ENCODE data around the gene ABCG1.

The ABCG1 gene

DNA sequence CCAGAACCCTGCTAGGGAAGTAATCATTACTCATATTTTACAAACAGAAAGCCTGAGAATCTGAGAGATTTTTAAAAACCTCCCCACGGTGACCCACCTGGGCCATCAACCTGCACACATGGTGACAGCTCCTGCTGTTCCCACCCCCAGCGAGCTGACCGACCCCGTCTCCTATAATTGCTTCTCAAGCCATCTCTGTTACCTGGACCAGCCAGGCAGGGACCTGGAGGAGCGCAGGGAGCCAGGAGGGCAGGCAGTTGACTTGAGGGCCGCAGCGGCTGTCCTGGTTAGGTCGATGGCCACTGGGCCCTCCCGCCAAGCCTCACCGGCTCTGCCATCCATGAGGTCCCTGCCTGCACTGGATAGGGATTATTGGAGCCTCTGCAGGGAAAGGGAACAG, 124.2 kb downstream of the ABCG1 start:
- no peak for DNase-seq (ENCODE audit: insufficient read length, low spot score)
- no peak for FAIRE-seq
- TF ChIP-seq POLR2A (IDR thresholded peaks at IDR 0.05; ENCODE audit: low read depth, low read length), result no peak

DNA sequence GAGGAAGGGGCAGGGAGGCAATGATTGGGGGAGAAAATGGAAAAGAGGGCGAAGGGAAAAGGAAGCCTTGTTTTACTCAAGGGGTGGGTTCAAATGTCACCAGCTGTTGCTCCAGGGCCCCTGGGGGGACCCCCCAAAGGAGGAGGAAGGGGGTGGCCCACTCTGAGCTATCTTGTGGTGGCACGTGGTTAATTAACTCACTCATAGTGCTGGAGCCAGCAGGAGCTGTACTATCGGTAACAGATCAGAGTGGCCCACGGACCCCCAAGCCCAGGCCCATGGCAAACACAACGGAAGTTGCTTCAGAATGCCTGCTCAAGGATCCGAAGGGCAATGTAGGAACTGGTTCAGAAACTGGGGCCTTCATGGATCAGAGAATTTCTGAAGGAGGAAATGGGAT, 124.6 kb downstream of the ABCG1 start:
- DNase-seq (ENCODE audit: insufficient read length, low spot score) (no peak), FAIRE-seq (no peak)
- TF ChIP-seq POLR2A (IDR thresholded peaks at IDR 0.05; ENCODE audit: low read depth, low read length), result no peak

DNA sequence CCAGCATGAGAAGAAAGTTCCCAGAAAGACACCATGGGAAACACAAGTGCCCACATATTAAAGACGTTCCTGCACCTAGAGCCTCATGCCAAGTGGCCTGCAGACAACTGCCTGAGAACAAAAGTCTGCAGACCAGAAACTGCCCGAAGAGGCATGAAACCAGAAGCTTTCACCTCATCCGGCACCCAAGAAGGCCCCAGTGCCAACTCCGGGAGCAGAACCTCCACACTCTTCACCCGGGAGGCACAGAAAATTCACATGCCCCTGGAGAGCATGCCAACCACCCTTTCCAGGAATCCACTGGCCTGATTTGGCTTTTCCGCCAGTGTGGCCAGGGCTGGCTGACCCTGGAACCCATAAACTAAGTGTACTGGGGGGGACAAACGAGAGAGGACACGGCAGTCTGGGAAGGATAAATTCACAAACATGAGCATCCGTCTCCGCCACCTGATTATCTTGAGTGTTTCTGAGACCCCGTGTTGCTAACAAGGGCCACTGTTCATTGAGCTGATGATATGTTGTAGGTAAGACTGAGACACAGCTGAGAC, 125.1 kb downstream of the ABCG1 start:
- DNase-seq (ENCODE audit: insufficient read length, low spot score), result no peak
- no peak for TF ChIP-seq POLR2A (IDR thresholded peaks at IDR 0.05; ENCODE audit: low read depth, low read length)
- FAIRE-seq, result no peak

DNA sequence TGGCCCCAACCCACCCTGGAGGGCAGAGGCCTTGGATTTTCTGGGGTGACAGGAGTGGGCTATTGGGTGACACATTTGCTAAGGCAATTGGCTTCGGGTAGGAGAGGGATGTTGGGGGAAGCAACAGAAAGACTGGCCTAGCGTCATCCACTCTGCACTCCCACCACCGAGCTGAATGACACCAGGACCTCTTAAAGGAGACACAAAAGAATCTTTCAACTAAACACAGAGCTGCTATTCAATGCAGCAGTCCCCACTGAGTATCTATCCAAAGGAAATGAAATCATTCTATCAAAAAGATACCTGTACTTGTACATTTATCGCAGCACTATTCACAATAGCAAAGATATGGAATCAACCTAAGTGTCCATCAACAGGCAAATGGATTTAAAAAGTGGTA, 125.7 kb downstream of the ABCG1 start:
- TF ChIP-seq POLR2A (IDR thresholded peaks at IDR 0.05; ENCODE audit: low read depth, low read length), result no peak
- FAIRE-seq (no peak), DNase-seq (ENCODE audit: insufficient read length, low spot score) (no peak)

DNA sequence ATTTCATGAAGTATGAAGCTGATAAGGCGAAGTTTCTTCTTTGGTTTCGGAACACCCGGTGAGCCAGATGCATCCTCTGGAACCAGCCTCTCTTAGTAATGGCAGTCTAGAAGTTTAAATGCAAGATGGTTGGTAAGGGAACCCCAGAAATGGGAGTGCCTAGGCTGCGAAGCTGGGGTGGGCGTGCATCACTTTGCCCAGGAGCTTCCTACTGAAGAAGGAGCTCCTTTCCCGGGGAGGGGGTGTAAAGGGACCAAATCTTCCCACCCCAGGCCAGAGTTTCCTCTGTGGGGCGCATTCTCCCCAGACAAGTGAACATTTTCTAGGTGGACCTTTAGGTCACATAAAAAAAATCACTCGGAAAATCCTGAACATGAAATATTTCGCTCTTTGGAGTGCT, 127.5 kb downstream of the ABCG1 start:
- no peak for FAIRE-seq
- no peak for DNase-seq (ENCODE audit: insufficient read length, low spot score)
- no peak for TF ChIP-seq POLR2A (IDR thresholded peaks at IDR 0.05; ENCODE audit: low read depth, low read length)

Measured in H54 (cell line).